GM12873 (cell line): ENCODE results near the gene SLC18A3.

Experiments used
- CTCF ChIP-seq: IDR thresholded peaks from 2 replicates; pipeline ENCODE4 v1.5.1; 2012; ENCODE audit warnings: low read depth, mild to moderate bottlenecking, moderate library complexity, low read length, control low read depth; ENCODE audit not compliant: insufficient read depth; ENCODE audit errors: missing control alignments

SLC18A3 gene

GRCh38 chr10:49631975-49632374 is 21.9 kb downstream of the SLC18A3 start:
- TF ChIP-seq CTCF: no peak

GRCh38 chr10:49632406-49633317 is 22.6 kb downstream of the SLC18A3 start:
- no peak for TF ChIP-seq CTCF

- TF ChIP-seq CTCF: no peak
Observed at GRCh38 chr10:49633327-49634068, 23.4 kb downstream of the SLC18A3 start.

- no peak for TF ChIP-seq CTCF
Observed at GRCh38 chr10:49634069-49634660, 24.1 kb downstream of the SLC18A3 start.

GRCh38 chr10:49642311-49642710 is 32.2 kb downstream of the SLC18A3 start:
- TF ChIP-seq CTCF: no peak

GRCh38 chr10:49643241-49644034 is 33.3 kb downstream of the SLC18A3 start:
- no peak for TF ChIP-seq CTCF
